ENCODE results near the gene USP48. TPM values are rescaled to one million over a fixed set of nuclear protein-coding genes. Genes with fewer than 3 reads are reported as not detected.

The USP48 gene
- total and polyA plus RNA-seq, 2 of the 13 experiments (the other 11 are each of a cell fraction or from before 2014, with no cell fraction given): 30.4 to 30.7 TPM

GRCh38 chr1:21641967-21642739 is 140.8 kb downstream of the USP48 start:
- H3K4me2 ChIP-seq (ENCODE audit: low read depth, low read length): no peak overlapping the region
- no peak overlapping the region for H3K9ac ChIP-seq (ENCODE audit: insufficient read depth, low read depth, low read length)
- no peaks in the 10 kb centered on the region for H3K9me3 ChIP-seq (ENCODE audit: low read length)
- in situ Hi-C loops (cut with HindIII; ENCODE audit: extremely low pct_ligation_motif_present, low pct_unique_long_range_greater_than_20kb): no loop called here
- no peaks in the 10 kb centered on the region for H3K79me2 ChIP-seq (ENCODE audit: insufficient read depth, low read length)
- ChIA-PET CTCF (ENCODE audit: low intra/inter-chr PET ratio, low total read pairs) (no interaction called here), POLR2A (no interaction called here)
- TF ChIP-seq AGO2 (optimal IDR thresholded peaks at IDR 0.05; ENCODE audit: low read depth, low read length): peak; percentile 31
- TF ChIP-seq RXRA (CRISPR knock-in tag; IDR thresholded peaks at IDR 0.05): 0 out of 2 replicates have a peak, but pooled peaks have one; percentile 14
- TF ChIP-seq RBM22 (optimal IDR thresholded peaks at IDR 0.05; ENCODE audit: low read length): peak; percentile 57
- 0 out of 2 replicates have a peak, but pooled peaks have one; percentile 24 for TF ChIP-seq PRDM10 (CRISPR knock-in tag; IDR thresholded peaks at IDR 0.05; ENCODE audit: low read depth)
- no peak for TF ChIP-seq MTF1 (CRISPR knock-in tag; IDR thresholded peaks at IDR 0.05)
- 0 out of 2 replicates have a peak, but pooled peaks have one; percentile 50 for TF ChIP-seq HNRNPL (IDR thresholded peaks at IDR 0.05; ENCODE audit: low read depth, low read length)
- TF ChIP-seq ZNF781 (CRISPR knock-in tag; IDR thresholded peaks at IDR 0.05; ENCODE audit: borderline replicate concordance, not compliant biosample characterization): no peak
- peak; percentile 4; the same call in 1 of the 2 replicates for TF ChIP-seq ZFP91 (CRISPR knock-in tag; IDR thresholded peaks at IDR 0.05; ENCODE audit: borderline replicate concordance)
- no peak for TF ChIP-seq HNF4A (CRISPR knock-in tag; IDR thresholded peaks at IDR 0.05)
- peak; percentile 51; the same call in 1 of the 2 replicates for TF ChIP-seq PATZ1 (CRISPR knock-in tag; IDR thresholded peaks at IDR 0.05)
- peaks cover 11% of the 10 kb centered on the region; the same call in 1 of the 2 replicates for H3K4me1 ChIP-seq (ENCODE audit: insufficient read depth, low read length)
- WGBS (ENCODE audit: low lambda C conversion rate): 90% methylated on average over 9 of the region's 19 CpGs
- no TSS peak for BruUV-seq (replicated peaks)
- no peak overlapping the region for H3K27ac ChIP-seq (ENCODE audit: extremely low read length, insufficient read depth, low read length)
- FAIRE-seq: no peak
- peaks cover 5 to 21% of the 10 kb centered on the region in 2 experiments; a peak in 4 of 5 replicates for H3K36me3 ChIP-seq (replicated peaks in 1 of 2; ENCODE audit: control insufficient read depth in 1 of 2, insufficient read depth in 2 of 2, low read length in 2 of 2)
- peak; percentile 21; the same call in 2 of the 3 replicates for ATAC-seq
- H2AFZ ChIP-seq (ENCODE audit: low read length): no peak overlapping the region
- peak; percentile 22 for DNase-seq (ENCODE audit: low spot score)
- intact Hi-C loops (cut with micrococcal nuclease; ENCODE audit: unreplicated experiment): no loop called here
- peaks cover 8% of the 10 kb centered on the region; the same call in 1 of the 2 replicates for H4K20me1 ChIP-seq (ENCODE audit: insufficient read depth, low read length)
- no peaks in the 10 kb centered on the region for H3K27me3 ChIP-seq (ENCODE audit: control insufficient read depth in 1 of 2, insufficient read depth in 2 of 2, low read length in 2 of 2)
- no peak overlapping the region for H3K4me3 ChIP-seq (replicated peaks in 1 of 3; ENCODE audit: insufficient read depth in 1 of 3, low read depth in 2 of 3, low read length in 3 of 3)
